A673 (cell line): ENCODE results near the gene BEX3. TPM values are rescaled to one million over a fixed set of nuclear protein-coding genes. Genes with fewer than 3 reads are reported as not detected.

Experiments used
- BruUV-seq: library from RNA; stranded (reverse); fragments of 400-500 nt; replicated peaks from 2 replicates; lab custom pipeline; 2021; lab: Mats Ljungman, UMichigan
- CTCF ChIA-PET: fragments of 300-600 bp; sonication (Branson Sonifier 250); formaldehyde crosslinking; loops from one replicate; lab custom pipeline; 2022; ENCODE audit warnings: antibody characterized with exemption; lab: Charles Lee
- POLR2A ChIA-PET: fragments of 300-600 bp; sonication (Branson Sonifier 250); formaldehyde crosslinking; loops from one replicate; lab custom pipeline; 2022; ENCODE audit warnings: antibody characterized with exemption; ENCODE audit not compliant: low non-redundant PET; lab: Charles Lee
- DNase-seq: peaks from one replicate; pipeline ENCODE4 v3.0.0-alpha.2; 2015; ENCODE audit warnings: low spot score
- H3K27ac ChIP-seq: fragments of 200-600 bp; sonication (generic); 2 replicates; pipeline ENCODE4 v1.5.1; 2016; ENCODE audit warnings: mixed run types, low read depth, mild to moderate bottlenecking, mixed read lengths, antibody characterized with exemption, low read length; ENCODE audit not compliant: poor library complexity, severe bottlenecking
- H3K27me3 ChIP-seq: fragments of 200-600 bp; sonication (generic); replicated peaks from 2 replicates; pipeline ENCODE4 v1.6.1; 2017; ENCODE audit warnings: mixed run types, low read depth, mild to moderate bottlenecking, mixed read lengths, antibody characterized with exemption, low read length; ENCODE audit not compliant: insufficient read depth, poor library complexity
- H3K36me3 ChIP-seq: fragments of 200-600 bp; sonication (generic); 2 replicates; pipeline ENCODE4 v1.6.1; 2016; ENCODE audit warnings: mixed run types, mild to moderate bottlenecking, mixed read lengths, antibody characterized with exemption, low read length; ENCODE audit not compliant: insufficient read depth, poor library complexity, severe bottlenecking
- H3K4me1 ChIP-seq: fragments of 200-600 bp; sonication (generic); 2 replicates; pipeline ENCODE4 v1.6.1; 2017; ENCODE audit warnings: mixed run types, mild to moderate bottlenecking, mixed read lengths, antibody characterized with exemption, low read length; ENCODE audit not compliant: insufficient read depth, poor library complexity, severe bottlenecking
- H3K4me3 ChIP-seq: fragments of 200-600 bp; sonication (generic); 2 replicates; pipeline ENCODE4 v1.5.1; 2016; ENCODE audit warnings: low read depth, mixed run types, mild to moderate bottlenecking, mixed read lengths, low read length; ENCODE audit not compliant: poor library complexity, severe bottlenecking
- H3K9me3 ChIP-seq: fragments of 200-600 bp; sonication (generic); 2 replicates; pipeline ENCODE4 v1.6.1; 2016; ENCODE audit warnings: mixed run types, low read depth, mild to moderate bottlenecking, mixed read lengths, antibody characterized with exemption, low read length; ENCODE audit not compliant: poor library complexity, severe bottlenecking
- CTCF ChIP-seq: fragments of 300-800, 200-600 bp; sonication (generic); conservative IDR thresholded peaks from 2 replicates; pipeline ENCODE4 v1.5.1; 2017; ENCODE audit warnings: low read depth, mild to moderate bottlenecking, antibody characterized with exemption, low read length, moderate library complexity, mixed read lengths
- EZH2 ChIP-seq: fragments of 200-600 bp; sonication (generic); IDR thresholded peaks from 2 replicates; pipeline ENCODE4 v1.6.1; 2017; ENCODE audit warnings: borderline replicate concordance, low read depth, mild to moderate bottlenecking, mixed read lengths, antibody characterized with exemption, low read length; ENCODE audit not compliant: poor library complexity, severe bottlenecking
- intact Hi-C: fragments of 100-400 bp; cut with micrococcal nuclease; formaldehyde crosslinking; loops from one replicate; pipeline ENCODE4 v1.10.0; 2022; ENCODE audit not compliant: unreplicated experiment
- total RNA-seq: library from RNA; stranded (reverse); gene quantifications from 2 replicates; pipeline ENCODE4 v1.2.3, GENCODE V29; 2021

Gene BEX3
- total RNA-seq, 1 experiment from 2014 or later = 254 TPM

- no TSS peak for BruUV-seq
- intact Hi-C loops = no loop called here
- no peak for DNase-seq
- Histone ChIP-seq H3K27me3 (no peaks in the 10 kb centered on the region), H3K9me3 (no peaks in the 10 kb centered on the region), H3K27ac (no peak overlapping the region), H3K4me1 (no peaks in the 10 kb centered on the region), H3K4me3 (no peak overlapping the region), H3K36me3 (no peaks in the 10 kb centered on the region)
- ChIA-PET CTCF (no interaction called here), POLR2A (no interaction called here)
- TF ChIP-seq CTCF (no peak), EZH2 (no peak)
Observed at GRCh38 chrX:103338663-103339062, 37.7 kb upstream of the BEX3 start.

DNA sequence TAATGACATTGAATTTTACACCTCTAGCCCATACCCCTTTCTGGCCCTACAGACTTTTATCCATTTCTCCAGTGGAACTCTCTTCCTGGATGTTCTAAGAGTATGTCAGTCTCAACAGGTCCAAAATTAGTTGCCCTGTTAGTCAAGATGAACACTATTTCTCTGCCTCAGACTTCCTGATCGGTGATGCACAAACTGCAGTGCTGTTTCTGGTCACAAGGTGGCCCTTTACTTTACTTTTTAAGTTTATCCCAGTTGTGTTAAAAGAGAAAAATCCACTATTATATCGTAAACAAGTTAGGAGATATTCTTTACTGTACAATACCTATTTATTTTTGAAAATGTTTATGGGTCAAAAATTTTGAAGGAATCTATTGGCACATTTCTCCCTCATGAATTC, 33.2 kb upstream of the BEX3 start:
- intact Hi-C loops = loop anchor here (1.0 kb wide), 1 partner anchor 121 kb away; no protein-coding TSS in a partner anchor
- Histone ChIP-seq H3K27ac (no peak overlapping the region), H3K36me3 (no peaks in the 10 kb centered on the region), H3K4me3 (no peak overlapping the region), H3K9me3 (no peaks in the 10 kb centered on the region), H3K4me1 (no peaks in the 10 kb centered on the region), H3K27me3 (no peaks in the 10 kb centered on the region)
- ChIA-PET CTCF (interaction anchor here (1.0 kb wide), 1 partner anchor 121 kb away, joined by 9 read pairs; no protein-coding TSS in a partner anchor), POLR2A (no interaction called here)
- DNase-seq = peak; percentile 48
- TF ChIP-seq CTCF (peak; percentile 81), EZH2 (no peak)
- no TSS peak for BruUV-seq

DNA sequence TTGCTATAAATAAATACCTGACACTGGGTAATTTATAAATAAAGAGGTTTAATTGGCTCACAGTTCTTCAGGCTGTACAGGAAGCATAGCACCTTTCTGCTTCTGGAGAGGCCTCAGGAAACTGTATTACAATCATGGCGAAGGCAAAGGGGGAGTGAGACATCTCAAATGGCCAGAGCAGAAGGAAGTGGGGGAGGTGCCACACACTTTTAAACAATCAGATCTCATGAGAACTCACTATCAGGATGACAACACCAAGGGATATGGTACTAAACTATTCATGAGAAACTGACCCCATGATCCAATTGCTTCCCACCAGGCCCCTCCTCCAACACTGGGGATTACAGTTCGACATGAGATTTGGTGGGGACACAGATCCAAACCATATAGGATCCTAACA, 31.7 kb upstream of the BEX3 start:
- Histone ChIP-seq H3K27me3 (no peaks in the 10 kb centered on the region), H3K4me1 (no peaks in the 10 kb centered on the region), H3K27ac (no peak overlapping the region), H3K36me3 (no peaks in the 10 kb centered on the region), H3K4me3 (no peak overlapping the region), H3K9me3 (no peaks in the 10 kb centered on the region)
- CTCF ChIA-PET = no interaction called here
- no peak for DNase-seq
- intact Hi-C loops = no loop called here
- no peak for TF ChIP-seq CTCF
- TF ChIP-seq EZH2 = no peak
- POLR2A ChIA-PET = no interaction called here
- no TSS peak for BruUV-seq
